ENCODE data around the gene SUMO1. TPM values are rescaled to one million over a fixed set of nuclear protein-coding genes. Genes with fewer than 3 reads are reported as not detected.

SUMO1 gene
- total RNA-seq (142 and 153 TPM in 2 replicates), polyA plus RNA-seq (154 and 158 TPM in 2 replicates)

DNA sequence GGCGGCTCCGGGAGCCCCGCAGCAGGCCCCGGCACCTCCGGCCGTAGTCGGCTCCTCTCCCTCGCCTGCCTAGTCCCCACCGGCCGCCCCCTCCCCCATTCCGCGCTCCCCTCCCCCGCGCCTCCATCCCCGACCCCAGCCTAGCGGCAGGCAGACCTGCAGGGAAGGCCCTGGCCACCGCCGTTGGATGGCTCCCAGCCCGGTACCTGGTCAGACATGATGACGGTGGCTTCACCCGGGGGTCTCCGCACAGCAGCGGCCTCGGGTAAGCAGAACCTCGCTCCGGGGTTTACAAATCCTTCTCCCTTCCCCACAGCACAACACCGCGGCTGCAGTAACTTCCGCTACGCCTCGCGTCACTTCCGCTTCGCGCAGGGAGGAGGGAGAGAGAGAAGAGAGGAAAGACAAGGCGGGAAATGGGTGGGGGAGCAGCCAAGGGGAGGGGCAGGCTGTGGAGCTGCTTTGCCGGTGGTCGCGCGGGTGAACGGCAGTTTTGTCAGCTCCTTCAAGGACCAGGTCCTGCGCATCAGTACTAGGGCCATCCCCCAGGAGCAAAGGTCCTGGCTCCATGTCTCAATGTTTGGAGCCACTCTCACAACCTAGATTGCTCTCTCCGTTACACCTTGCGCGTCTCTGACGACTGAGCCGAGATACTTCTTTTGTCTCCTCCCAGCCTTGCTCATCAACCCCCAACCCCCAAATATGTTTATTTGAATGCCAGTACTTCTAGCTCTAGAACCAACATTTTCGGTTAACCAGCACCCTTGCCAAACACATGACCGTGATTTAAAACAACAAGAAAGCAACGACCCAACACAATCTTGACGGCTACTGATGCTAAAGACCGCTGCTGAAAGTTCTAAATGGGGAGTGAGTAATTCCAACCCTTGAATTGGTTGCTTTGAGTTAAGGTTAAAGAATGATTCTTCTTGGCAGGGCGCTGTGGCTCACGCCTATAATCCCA is at the start of gene SUMO1:
SUMO1 (minus strand) TSS at position 364 of the 964 bp plus-strand sequence; CDS start at position 218, 146 bp downstream.
- H2AFZ ChIP-seq = peak within 1 kb of the TSS; percentile 100
- TF ChIP-seq EZH2 (IDR thresholded peaks at IDR 0.05; ENCODE audit: borderline replicate concordance) (no peak), EZH2phosphoT487 (IDR thresholded peaks at IDR 0.05; ENCODE audit: low read depth, severe bottlenecking, unreplicated experiment) (no peak)
- TF ChIP-seq, protein P1, sequence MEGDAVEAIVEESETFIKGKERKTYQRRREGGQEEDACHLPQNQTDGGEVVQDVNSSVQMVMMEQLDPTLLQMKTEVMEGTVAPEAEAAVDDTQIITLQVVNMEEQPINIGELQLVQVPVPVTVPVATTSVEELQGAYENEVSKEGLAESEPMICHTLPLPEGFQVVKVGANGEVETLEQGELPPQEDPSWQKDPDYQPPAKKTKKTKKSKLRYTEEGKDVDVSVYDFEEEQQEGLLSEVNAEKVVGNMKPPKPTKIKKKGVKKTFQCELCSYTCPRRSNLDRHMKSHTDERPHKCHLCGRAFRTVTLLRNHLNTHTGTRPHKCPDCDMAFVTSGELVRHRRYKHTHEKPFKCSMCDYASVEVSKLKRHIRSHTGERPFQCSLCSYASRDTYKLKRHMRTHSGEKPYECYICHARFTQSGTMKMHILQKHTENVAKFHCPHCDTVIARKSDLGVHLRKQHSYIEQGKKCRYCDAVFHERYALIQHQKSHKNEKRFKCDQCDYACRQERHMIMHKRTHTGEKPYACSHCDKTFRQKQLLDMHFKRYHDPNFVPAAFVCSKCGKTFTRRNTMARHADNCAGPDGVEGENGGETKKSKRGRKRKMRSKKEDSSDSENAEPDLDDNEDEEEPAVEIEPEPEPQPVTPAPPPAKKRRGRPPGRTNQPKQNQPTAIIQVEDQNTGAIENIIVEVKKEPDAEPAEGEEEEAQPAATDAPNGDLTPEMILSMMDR (IDR thresholded peaks at IDR 0.05; ENCODE audit: poor library complexity) = no peak
- H3K4me1 ChIP-seq (ENCODE audit: insufficient read depth) = peaks cover 9% of the 10 kb centered on the region

DNA sequence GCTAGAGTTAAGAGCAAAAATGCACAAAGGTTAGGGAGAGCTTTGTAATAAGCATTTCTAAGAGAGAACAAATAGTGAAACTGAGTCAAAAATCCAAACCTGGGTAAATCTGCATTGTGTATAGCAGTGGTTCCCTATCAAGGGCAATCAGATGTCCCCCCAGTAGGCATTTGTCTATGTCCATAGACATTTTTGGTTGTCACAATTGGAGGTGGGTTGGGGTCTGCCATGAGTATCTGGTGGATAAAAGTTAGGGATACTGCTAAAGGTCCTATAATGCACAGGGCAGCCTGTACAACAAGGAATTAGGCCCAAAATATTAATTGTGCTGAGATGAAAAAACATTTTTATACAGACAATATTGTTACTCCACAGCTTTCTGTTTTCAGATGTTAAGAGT is 48.2 kb upstream of the SUMO1 start:
- no peak overlapping the region for H2AFZ ChIP-seq
- H3K36me3 ChIP-seq (replicated peaks; ENCODE audit: insufficient read depth, low read depth) = peaks cover 15% of the 10 kb centered on the region
- TF ChIP-seq EZH2phosphoT487 (IDR thresholded peaks at IDR 0.05; ENCODE audit: low read depth, severe bottlenecking, unreplicated experiment) (no peak), EZH2 (IDR thresholded peaks at IDR 0.05; ENCODE audit: borderline replicate concordance) (no peak)
- TF ChIP-seq, protein P1 (IDR thresholded peaks at IDR 0.05; ENCODE audit: poor library complexity) = no peak
- no peaks in the 10 kb centered on the region for H3K27me3 ChIP-seq
- no peak overlapping the region for H3K4me3 ChIP-seq
- no peaks in the 10 kb centered on the region for H3K9me2 ChIP-seq (replicated peaks; ENCODE audit: insufficient read depth)
- DNase-seq (ENCODE audit: low spot score) = no peak
- H4K20me1 ChIP-seq (ENCODE audit: insufficient read depth, poor library complexity, severe bottlenecking) = no peaks in the 10 kb centered on the region
- H3K4me1 ChIP-seq (ENCODE audit: insufficient read depth) = no peaks in the 10 kb centered on the region
- H3K4me2 ChIP-seq = no peak overlapping the region
- no peak overlapping the region for H3K27ac ChIP-seq
- H3K79me2 ChIP-seq = peaks cover 17% of the 10 kb centered on the region
- no peaks in the 10 kb centered on the region for H3K9me3 ChIP-seq (ENCODE audit: low read depth)

More for the DNA sequence above, at the start of gene SUMO1:
- Histone ChIP-seq H3K27ac (peak within 1 kb of the TSS; percentile 96), H3K27me3 (no peaks in the 10 kb centered on the region), H3K9me2 (replicated peaks; ENCODE audit: insufficient read depth) (no peaks in the 10 kb centered on the region), H3K36me3 (replicated peaks; ENCODE audit: insufficient read depth, low read depth) (no peaks in the 10 kb centered on the region), H3K4me2 (peak within 1 kb of the TSS; percentile 87), H4K20me1 (ENCODE audit: insufficient read depth, poor library complexity, severe bottlenecking) (peaks cover 40% of the 10 kb centered on the region), H3K9me3 (ENCODE audit: low read depth) (no peaks in the 10 kb centered on the region), H3K79me2 (peaks cover 46% of the 10 kb centered on the region), H3K4me3 (peak within 1 kb of the TSS; percentile 98)
- peak; percentile 92 for DNase-seq (ENCODE audit: low spot score)
- 5% methylated on average over 32 of the region's 54 CpGs for WGBS (ENCODE audit: low lambda C conversion rate, missing lambda C conversion rate)

DNA sequence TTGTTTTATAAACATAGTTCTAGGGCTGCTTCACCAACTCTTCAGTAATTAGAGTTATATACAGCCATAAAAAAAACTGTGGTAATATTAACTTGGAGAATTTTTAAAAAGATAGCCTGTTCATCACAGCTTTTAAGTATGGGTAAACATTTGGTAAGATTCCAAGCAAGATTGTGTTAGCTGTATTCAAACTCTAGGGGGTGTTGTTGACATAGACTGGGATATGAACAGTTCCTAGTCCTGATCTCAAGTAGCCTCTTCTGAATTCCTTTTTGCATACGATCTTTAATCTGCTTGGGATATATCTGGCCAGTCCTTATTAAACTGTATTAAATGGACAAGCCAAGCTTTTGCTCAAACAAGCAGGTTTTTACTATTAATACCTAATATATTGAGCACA is 40.5 kb upstream of the SUMO1 start:
- peak; percentile 59 for DNase-seq (ENCODE audit: low spot score)
- H3K4me3 ChIP-seq = no peak overlapping the region
- no peak overlapping the region for H3K4me2 ChIP-seq
- peaks cover 77% of the 10 kb centered on the region for H3K79me2 ChIP-seq
- WGBS (ENCODE audit: low lambda C conversion rate, missing lambda C conversion rate) = 25% methylated on average over 1 of the region's 1 CpG
- TF ChIP-seq, protein P1 (IDR thresholded peaks at IDR 0.05; ENCODE audit: poor library complexity) = peak; percentile 53
- no peak for TF ChIP-seq EZH2 (IDR thresholded peaks at IDR 0.05; ENCODE audit: borderline replicate concordance)
- H3K9me3 ChIP-seq (ENCODE audit: low read depth) = no peaks in the 10 kb centered on the region
- no peaks in the 10 kb centered on the region for H3K27me3 ChIP-seq
- H4K20me1 ChIP-seq (ENCODE audit: insufficient read depth, poor library complexity, severe bottlenecking) = peaks cover 26% of the 10 kb centered on the region
- peaks cover 9% of the 10 kb centered on the region for H3K36me3 ChIP-seq (replicated peaks; ENCODE audit: insufficient read depth, low read depth)
- no peaks in the 10 kb centered on the region for H3K4me1 ChIP-seq (ENCODE audit: insufficient read depth)
- no peak overlapping the region for H3K27ac ChIP-seq
- no peaks in the 10 kb centered on the region for H3K9me2 ChIP-seq (replicated peaks; ENCODE audit: insufficient read depth)
- H2AFZ ChIP-seq = no peak overlapping the region

Measured in hepatocyte (in vitro differentiated cells).